Activated T-helper 1 cell treated with anti-CD3 and anti-CD28 coated beads, Interleukin-12 subunit alpha, Interleukin-12 subunit beta, Interleukin-2, Interleukin-4 antibody, amounts not matched to agents 30 ng/mL and 10 ng/mL and 1 ng/mL, durations not matched to agents 14 hours and 24 hours and 36 hours (primary cell): ENCODE results near the gene SIVA1. TPM values are rescaled to one million over a fixed set of nuclear protein-coding genes. Genes with fewer than 3 reads are reported as not detected.

ENCODE experiments used
- total RNA-seq: library from RNA; stranded (reverse); gene quantifications from 2 replicates; pipeline ENCODE4 v1.2.3, GENCODE V29; 2022

SIVA1 gene
- total RNA-seq, 1 donor from 2014 or later, result 111 TPM

Other genes with a start within 250 kb of the SIVA1 start
- not detected in 2 replicates for gene C14orf180, start 173.4 kb upstream of the SIVA1 start, total RNA-seq
- gene TMEM179, start 148.4 kb upstream of the SIVA1 start, total RNA-seq, result 0.12 and 0.36 TPM in 2 replicates
- gene INF2, start 63.5 kb upstream of the SIVA1 start, total RNA-seq, result 86.6 and 91.6 TPM in 2 replicates
- gene ADSS1, start 28.9 kb upstream of the SIVA1 start, total RNA-seq, result 1.1 and 1.2 TPM in 2 replicates
- 137 and 140 TPM in 2 replicates for gene AKT1, start 42.6 kb downstream of the SIVA1 start, total RNA-seq
- 5.9 and 6.1 TPM in 2 replicates for gene ZBTB42, start 48.0 kb downstream of the SIVA1 start, total RNA-seq
- 9.8 and 10.7 TPM in 2 replicates for gene CEP170B, start 112.1 kb downstream of the SIVA1 start, total RNA-seq
- gene PLD4, start 171.7 kb downstream of the SIVA1 start, total RNA-seq, result 0.10 and 0.21 TPM in 2 replicates
- gene AHNAK2, start 225.2 kb downstream of the SIVA1 start, total RNA-seq, result 0.02 and 0.05 TPM in 2 replicates
- 3.1 TPM in 2 replicates for gene CLBA1, start 232.6 kb downstream of the SIVA1 start, total RNA-seq